HG03097 (cell line): ENCODE data around the gene ANK3.

Source experiments
- ATAC-seq: cut with Tn5 transposase; IDR thresholded peaks from one replicate; pipeline ENCODE4 v1.9.1; 2021; ENCODE audit not compliant: unreplicated experiment, low FRiP score

ANK3 gene

GRCh38 chr10:60289800-60290199 is 99.9 kb downstream of the ANK3 start:
- ATAC-seq: no peak

DNA sequence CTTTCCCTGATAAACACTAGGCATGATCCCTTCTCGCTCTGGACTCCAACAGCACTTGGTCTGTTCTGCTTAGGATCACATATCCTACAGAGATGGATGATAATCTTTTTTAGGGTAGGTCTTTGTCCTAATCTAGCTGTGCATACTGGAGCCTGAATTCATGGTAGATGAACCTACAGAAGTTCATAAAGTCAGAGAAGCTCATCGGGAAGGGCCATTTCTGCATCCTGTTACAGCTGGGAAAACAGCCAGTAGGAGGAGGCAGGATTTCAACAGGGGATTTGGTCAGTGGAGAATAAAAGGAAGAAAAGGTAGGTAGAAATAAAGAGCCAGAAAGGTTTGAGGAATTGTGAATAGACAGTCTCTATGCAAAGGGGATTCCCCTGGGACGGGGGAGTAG is 101.4 kb downstream of the ANK3 start:
- ATAC-seq: no peak

DNA sequence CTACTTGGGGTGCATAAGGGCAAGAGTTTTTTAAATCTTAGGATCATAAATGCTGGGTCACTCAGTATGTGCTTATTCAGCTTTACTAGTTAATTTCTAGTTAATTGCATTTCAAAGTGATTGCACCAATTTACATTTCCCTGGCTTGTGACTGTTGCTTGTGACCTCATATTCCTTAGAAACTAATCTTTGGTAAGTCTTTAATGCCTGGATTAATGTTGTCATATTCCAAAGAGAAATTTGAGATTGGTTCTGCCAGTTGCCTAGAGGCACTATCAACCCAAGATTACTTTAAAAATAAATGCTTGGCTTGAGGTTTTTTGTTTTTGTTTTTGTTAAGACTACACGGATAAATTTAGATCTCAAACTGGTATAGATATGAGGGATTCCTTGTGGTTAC is 103.1 kb downstream of the ANK3 start:
- no peak for ATAC-seq

DNA sequence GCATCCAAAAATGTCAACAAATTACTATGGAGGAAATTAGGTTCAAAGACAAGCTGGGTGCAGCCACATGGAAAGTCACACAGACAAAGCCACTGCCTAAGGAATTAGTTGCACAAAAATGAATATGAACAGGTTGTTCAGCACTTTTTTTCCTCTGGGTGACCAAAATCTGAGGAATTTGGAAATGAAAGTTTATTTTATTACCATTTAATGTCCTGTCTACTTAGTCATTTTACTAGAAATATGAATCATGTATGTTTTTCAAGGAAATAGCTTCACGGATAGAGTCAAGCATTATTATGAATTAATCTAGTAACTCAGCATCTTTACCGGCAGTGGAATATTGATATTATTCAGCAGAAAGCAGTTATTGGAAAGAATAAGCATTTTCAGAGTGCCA is 106.3 kb downstream of the ANK3 start:
- no peak for ATAC-seq

DNA sequence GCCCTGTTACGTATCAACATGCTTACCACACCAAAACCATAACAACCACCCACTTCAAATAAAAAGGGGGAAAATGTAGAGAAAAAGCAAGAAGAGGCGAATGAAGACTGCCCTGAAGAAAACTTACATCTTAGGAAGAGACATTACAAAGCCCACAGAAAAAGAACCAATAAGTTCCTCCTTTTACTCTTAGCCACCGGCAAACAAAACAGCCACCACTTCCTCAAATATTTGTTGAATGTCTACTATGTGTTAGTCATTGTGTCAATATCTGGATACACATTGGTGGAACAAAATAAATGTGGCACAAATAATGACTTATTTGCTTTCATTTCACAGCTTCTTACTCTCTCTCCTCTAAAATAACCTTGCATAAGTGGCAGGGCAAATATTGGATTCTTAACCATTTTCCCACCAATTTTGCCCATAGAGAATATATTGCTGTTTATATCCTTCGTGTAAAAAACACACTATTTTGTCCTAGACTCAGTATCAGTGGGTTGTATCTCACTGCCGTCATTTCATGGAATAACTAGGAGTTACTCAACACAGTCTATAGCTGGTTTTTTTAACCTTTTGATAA is 106.8 kb downstream of the ANK3 start:
- ATAC-seq: no peak

DNA sequence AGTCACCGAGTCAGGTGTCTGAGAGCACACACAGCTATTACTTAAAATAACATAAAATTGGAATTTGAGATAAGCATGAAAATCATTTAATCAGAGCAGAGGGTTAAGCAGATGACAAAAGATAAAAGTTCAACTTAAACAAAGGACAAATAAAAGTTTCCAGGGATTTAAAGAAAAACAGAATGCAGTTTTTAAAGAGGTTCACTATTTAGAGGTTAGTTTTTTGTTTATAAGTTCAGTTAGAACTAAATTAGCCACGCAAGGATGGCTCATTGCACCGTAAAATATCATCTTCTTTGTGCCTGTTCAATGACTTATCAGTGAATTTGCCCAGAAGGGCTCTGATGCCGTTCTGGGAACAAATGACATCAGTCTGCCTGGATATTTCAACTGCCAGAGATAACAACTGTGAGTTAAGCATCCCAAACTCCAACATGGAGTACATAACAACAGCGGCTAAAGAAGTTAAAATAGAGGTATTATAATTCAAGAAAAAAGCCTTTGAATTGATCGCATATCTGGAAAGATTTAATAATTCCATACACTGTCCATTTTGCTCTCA is 107.8 kb downstream of the ANK3 start:
- ATAC-seq: no peak

DNA sequence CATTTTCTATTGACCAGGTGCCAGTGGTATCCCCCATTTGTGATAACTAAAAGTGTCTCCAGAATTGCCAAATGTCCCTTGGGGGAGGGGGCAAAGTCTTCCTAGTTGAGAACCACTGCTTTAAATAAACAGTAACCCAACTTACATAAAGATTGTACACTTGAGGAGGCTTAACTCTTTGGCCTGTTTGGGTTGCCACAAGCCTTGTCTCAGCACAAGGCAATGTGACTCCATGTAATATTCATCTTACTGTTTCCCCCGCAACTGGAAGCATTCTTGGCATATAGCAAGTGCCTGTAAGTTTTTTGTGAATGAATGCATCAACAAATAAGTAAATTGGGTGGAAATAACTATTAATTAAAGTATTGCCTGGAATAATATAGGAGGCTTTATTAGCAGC is 108.3 kb downstream of the ANK3 start:
- ATAC-seq: no peak

DNA sequence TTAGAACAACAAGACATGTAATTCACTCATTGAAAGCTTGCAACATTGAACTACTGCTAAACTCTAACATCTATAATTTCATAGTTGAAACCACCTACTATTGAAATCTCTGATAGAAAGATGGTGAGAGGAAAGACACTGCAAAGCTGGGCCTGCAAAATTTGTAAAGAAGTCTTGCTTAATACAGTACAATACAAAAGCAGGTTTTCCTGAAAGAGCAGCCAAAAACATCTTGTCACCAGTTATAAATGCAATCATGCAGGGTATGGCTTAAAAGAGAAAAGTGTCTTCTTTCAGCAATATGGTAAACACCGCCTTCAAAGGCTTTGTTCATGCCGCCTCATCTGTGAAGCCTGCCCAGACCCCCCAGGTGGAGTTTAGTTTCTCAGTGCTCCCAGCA is 109.2 kb downstream of the ANK3 start:
- ATAC-seq: no peak

- ATAC-seq: no peak
Observed at GRCh38 chr10:60277656-60278055, 112.0 kb downstream of the ANK3 start.

DNA sequence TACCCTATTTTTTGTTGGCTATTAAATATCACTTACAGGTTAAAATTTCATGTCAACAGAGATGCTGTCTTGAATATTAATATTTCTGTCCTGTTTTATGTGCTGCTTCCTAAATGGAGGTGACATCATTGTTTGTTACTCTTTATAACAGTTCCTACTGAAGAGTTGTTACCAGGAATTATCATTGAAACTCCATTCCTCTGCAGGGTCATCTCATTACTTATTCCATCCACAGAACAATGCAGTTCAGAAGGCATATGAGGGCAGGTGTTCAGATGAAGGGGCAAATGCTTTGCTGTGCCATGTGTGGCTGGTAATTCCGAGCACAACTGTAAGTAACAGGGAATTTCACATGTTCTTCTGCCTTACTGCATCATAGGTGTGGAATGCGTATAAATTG is 113.4 kb downstream of the ANK3 start:
- no peak for ATAC-seq

GRCh38 chr10:60271319-60272040 is 118.2 kb downstream of the ANK3 start:
- ATAC-seq: no peak

DNA sequence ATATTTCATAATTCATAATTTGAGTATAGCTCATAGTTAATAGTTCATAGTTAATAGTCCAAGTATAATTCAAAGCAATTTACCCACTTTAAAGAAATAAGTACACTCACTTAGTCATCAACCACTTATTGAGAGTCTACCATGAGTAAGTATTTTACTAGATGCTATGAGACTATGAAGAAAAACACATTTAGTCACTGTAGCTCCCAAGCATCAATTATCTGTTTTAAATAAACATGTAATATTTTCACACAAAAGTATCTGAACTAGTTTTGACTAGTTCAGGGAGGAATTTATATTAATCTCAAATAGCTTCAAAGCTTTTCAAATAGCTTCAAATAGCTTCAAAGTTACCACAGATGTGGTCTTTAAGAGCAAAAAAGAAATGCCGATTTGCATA is 119.2 kb downstream of the ANK3 start:
- ATAC-seq: no peak

DNA sequence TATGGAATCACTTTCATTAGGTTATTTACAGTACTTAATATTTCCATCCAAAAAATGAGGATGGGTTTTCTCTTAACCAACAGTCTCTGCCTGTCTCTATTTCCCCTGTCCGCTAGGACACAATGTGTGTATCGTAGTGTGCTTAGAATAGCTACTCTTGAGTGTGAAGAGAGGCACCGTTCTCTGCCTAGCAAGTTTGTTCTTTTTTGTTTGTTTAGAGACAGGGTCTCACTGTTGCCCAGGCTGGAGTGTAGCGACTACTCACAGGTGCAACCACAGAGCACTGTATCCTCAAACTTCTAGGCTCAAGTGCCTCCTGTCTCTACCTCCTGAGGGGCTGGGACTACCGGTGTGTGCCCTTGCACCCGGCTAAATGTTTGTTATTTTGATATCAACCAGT is 121.9 kb downstream of the ANK3 start:
- ATAC-seq: no peak

- no peak for ATAC-seq
Observed at GRCh38 chr10:60266513-60266912, 123.2 kb downstream of the ANK3 start.

DNA sequence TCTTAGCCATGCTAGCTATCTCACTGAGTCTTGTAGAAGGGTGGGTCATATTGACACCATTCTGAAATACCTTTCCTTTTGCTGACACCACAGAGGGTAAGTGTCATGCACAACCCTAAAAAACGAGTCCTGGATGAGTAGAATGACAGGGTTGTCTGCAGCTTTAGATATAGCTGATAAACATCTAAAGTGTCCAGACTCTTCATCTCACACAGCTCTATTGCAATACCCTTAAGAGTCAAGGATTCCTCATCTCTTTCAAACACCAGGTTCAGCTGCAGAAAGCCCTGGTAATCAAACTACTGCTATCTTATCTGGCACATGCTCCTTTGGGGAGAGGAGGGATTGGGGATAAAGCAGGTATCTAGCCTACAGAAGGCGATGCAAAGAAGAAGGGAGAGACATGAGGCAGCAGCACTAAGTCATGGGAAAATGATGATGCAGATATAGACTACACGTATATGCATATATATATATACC is 127.0 kb downstream of the ANK3 start:
- no peak for ATAC-seq

GRCh38 chr10:60260321-60260720 is 129.4 kb downstream of the ANK3 start:
- ATAC-seq: no peak

- ATAC-seq: no peak
Observed at GRCh38 chr10:60258429-60258797, 131.3 kb downstream of the ANK3 start.

- no peak for ATAC-seq
Observed at GRCh38 chr10:60257767-60258428, 131.8 kb downstream of the ANK3 start.

- no peak for ATAC-seq
Observed at GRCh38 chr10:60254776-60255175, 134.9 kb downstream of the ANK3 start.

DNA sequence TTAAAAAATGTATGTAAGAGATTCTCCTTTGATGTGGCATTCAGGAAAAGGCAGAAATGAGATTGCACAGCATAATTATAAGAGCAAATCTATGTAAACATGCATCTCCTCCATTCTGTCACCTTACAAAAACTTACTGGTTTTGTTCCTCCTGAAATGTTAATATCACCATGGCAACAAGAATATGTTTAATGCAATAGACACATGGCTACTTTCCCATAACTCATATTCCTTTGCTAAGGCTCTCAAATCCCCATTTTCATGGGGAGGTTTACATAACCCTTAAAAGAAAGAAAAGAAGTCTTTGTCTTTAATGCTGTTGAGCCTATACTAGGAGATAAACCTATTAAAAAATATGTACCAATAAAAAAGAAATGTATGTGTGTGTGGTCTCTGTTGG is 136.2 kb downstream of the ANK3 start:
- ATAC-seq: no peak

GRCh38 chr10:60252688-60253087 is 137.0 kb downstream of the ANK3 start:
- no peak for ATAC-seq

GRCh38 chr10:60246382-60246781 is 143.3 kb downstream of the ANK3 start:
- no peak for ATAC-seq
